ENCODE results near the gene IFITM5.
"Not testable (repeated sequence)": the region's sequence is repeated elsewhere in the genome, so short reads cannot be mapped to it uniquely, and the experiment has no call there.

Gene IFITM5

DNA sequence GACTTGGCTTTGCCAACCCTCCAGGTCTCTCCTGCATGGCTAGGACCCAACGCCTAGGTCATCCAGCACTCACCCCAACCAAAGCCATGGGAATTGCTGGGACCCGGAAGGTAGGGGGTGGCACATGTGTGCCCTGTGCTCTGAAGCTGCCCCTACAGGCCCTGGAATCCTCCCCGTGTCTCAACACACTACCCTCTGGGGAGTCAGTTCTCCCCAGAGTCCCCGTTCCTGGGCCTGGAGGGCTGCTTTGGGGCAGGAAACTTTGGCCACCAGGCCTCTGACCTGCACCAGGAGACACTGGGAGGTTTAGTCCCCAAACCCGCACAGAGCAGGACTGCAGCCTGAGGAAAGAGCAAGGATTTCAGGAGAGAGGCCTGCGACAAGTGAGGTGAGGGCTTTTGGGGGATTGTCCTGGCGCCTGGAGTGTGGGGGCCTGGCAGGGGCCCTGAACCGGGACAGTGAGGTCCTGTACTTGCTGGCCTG is 14.0 kb upstream of the IFITM5 start:
- DNase-seq (ENCODE audit: extremely low read depth in 1 of 2, low read depth in 1 of 2): no peak

DNA sequence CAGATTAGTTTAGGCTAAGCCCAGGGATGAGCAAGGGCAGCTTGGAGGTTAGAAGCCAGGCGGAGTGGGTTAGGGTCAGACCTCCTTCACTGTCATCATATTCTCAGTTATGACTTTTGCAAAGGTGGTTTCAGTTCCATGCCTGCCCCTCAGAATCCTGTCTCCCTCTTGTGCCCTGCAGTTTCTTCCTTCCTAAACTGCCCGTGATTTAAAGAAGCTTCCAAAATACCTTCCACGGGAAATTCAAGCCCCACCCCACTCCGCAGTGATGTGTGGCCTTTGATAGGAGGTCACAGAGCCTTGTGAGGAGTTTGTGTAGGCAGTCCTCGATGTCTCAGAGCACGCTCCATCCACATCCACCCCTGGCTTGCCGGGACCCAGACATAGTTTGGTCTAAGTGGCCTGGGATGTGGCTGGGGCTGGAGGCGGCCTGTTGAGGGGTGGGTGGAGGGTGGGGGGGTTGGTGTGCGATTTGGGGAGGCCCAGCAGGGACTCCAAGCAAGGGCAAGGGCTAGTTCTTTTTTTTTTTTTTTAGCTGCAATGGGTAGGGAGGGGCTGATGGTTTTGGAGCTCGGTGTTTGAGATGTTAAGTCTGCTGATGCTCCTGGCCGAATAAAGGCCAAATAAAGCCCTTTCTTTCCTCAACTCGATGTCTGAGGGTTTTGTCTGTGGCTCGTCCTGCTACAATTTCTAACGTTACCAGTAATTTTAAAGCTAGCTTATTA is 12.9 kb upstream of the IFITM5 start:
- DNase-seq (ENCODE audit: extremely low read depth in 1 of 2, low read depth in 1 of 2): no peak

DNA sequence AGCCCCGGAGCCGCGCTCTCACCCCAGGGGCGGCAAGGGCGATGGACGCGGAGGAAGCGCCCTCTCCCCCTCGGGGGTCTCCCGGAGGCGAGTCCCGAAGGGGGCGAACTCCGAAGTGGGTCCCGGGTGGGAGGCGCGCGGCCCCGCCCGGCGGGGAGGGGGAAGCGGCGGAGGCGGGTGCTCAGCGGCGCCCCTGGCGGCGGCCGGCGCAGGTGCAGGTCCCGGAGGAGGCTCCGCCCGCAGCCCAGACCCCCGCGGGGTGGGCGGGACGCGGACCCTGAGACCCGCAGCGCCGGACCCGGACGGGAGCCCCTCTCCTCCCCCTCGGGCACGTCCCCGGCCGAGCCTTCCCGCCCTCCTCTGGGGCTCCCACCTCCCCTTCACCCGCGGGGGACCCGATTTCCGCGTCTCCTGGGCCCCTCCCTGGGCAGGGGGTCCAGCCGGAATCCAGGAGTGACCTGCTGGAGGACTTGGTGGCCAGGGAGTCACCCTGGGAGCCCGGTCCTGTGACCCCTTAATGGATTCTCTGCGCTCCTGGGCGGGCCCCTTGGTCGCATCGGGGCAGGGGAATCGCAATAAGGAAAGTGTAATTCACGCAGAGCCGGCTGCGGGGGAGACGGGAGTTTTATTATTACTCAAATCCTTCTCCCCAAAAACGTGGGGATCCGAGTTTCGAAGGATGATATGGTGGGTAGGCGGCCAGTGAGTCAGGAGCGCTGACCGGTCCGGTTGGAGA is 11.9 kb upstream of the IFITM5 start:
- not testable (repeated sequence) for DNase-seq (ENCODE audit: extremely low read depth in 1 of 2, low read depth in 1 of 2)

DNA sequence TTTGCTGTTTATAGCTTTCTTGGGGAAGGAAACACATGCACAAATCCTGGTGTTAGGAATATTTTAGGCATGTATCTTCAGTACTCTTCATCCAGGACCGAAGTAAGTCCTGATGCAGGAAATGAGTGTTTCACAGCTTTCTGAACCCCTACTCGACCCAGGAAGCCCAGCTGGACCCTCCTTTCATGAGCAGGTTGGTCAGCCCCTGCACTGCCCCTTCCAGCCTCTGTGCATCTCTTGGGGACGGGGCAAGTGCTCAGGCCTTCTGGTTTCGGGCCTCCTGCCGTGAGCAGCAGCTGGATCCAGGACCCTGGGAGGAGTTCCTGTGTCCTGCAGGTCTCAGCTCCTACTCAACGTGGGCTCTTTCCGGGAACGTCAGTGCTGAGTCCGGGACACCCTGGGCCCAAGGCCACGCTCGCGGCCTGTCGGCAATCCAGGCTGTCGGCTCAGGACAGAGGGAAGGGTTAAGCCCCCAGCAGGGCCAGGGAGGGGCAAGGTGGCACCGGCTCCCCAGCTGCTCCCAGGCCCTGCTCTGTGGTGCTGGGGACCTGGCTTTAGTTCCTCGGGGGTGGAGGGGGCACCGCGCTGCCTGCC is 10.8 kb upstream of the IFITM5 start:
- not testable (repeated sequence) for DNase-seq (ENCODE audit: extremely low read depth in 1 of 2, low read depth in 1 of 2)

DNA sequence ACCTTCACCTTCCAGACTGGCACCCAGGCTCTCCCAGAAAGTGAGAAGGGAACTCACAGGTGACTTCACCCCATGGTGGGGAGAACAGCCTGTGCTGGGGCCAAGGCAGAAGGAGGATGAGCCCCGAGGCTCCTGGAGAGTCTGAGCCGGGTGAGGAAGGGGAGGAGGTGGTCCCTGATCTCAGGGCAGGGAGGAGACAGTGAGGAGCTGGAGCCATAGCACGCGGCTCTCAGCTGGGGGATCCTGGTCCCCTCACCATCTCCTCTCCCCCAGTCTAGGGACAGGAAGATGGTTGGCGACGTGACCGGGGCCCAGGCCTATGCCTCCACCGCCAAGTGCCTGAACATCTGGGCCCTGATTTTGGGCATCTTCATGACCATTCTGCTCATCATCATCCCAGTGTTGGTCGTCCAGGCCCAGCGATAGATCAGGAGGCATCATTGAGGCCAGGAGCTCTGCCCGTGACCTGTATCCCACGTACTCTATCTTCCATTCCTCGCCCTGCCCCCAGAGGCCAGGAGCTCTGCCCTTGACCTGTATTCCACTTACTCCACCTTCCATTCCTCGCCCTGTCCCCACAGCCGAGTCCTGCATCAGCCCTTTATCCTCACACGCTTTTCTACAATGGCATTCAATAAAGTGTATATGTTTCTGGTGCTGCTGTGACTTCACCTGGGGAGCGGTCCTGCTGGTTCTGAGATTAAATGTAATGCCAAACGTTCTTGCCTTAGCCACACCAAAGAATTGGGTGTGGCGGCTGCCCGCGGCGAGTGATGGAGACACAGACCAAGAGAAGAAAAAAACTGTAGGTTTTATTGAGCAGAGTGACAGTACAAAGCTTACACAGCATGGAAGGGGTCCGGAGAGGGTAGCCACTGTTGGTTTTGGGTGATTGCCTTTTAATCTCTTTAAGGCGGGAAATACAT is 9.7 kb upstream of the IFITM5 start:
- not testable (repeated sequence) for DNase-seq (ENCODE audit: extremely low read depth in 1 of 2, low read depth in 1 of 2)

DNA sequence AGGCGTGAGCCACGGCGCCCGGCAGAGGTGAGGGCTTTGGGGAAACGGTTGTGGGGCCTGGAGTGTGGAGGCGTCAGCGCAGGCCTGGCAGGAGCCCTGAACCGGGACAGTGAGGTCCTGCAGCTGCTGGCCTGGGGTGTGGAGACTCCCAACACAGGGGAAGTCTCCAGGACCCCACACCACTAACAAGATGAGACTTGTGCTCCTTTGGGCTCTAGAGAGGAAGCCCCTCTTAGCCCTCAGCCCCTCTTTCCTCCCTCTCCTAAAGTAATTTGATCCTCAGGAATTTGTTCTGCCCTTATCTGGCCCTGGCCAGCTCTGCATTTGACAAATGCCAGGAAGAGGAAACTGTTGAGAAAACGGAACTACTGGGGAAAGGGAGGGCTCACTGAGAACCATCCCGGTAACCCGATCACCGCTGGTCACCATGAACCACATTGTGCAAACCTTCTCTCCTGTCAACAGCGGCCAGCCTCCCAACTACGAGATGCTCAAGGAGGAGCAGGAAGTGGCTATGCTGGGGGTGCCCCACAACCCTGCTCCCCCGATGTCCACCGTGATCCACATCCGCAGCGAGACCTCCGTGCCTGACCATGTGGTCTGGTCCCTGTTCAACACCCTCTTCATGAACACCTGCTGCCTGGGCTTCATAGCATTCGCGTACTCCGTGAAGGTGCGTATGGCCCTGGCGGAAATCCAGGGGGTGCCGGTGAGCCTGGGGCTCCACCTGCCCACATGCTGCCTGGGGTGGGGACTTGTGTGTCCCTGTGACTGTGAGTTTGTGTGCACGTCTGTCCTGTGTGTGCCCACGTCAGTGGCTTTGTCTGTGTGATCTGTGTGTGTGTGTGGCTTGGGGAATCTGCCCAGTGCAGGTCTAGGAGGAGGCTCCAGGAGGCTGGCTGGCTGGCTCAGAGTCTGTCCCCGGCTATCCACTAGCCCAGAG is 8.7 kb upstream of the IFITM5 start, which contains the start of gene IFITM2:
Gene IFITM2 (plus strand): TSS at position 51 of the 943 bp plus-strand sequence. CDS start 377 bp downstream, at position 428.
- DNase-seq (ENCODE audit: extremely low read depth in 1 of 2, low read depth in 1 of 2): not testable (repeated sequence)

DNA sequence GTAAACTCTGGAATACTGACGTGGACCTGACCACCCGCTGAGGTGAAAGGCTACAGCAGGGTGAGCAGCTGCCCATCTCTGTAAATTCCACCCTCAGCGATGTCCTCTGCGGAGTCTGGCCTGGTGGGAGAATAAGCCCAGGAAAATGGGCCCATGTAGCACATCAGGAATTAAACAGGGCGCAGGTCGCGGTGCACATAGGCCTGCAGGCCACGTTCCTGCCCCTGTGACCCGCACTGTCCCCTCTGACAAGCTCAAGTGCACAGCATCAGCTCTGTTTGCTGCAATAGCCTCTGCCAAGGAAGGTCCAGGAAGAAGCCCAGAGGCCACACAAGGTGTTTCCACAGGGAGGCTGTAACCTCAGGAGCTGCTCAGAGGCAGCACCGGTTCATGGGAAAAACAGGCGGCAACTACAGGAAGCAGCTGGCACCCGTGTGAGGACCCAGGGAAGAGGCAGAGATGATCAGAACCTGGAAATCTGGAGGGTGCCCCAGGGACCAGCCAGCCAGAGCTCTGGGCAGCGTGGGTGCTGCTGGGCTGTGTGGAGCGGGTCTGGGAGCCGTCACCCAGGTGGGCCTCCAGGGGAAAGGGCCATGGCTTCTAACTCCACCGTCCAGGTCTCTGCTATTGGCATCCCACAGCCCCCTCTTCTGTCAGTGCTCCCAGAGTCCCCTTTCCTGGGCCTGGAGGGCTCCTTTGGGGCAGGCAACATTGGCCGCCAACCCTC is 7.5 kb upstream of the IFITM5 start:
- no peak for DNase-seq (ENCODE audit: extremely low read depth in 1 of 2, low read depth in 1 of 2)

DNA sequence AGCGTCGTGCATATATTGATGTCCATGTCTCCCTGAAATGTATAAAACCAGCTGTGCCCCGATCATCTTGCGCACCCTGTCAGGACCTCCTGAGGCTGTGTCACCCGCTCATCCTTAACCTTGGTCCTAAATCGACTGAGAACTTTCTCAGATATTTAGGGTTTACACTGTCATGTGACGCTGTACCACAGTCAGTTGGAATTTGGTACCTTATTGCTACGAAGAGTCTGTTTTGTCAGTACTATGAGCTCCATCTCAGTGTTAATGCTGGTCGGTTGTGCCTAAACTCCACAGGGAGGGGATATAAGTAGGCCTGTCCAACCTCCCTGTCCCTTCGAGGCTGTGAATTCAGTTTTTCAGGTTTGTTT is 6.5 kb upstream of the IFITM5 start:
- DNase-seq (ENCODE audit: extremely low read depth in 1 of 2, low read depth in 1 of 2): no peak

DNA sequence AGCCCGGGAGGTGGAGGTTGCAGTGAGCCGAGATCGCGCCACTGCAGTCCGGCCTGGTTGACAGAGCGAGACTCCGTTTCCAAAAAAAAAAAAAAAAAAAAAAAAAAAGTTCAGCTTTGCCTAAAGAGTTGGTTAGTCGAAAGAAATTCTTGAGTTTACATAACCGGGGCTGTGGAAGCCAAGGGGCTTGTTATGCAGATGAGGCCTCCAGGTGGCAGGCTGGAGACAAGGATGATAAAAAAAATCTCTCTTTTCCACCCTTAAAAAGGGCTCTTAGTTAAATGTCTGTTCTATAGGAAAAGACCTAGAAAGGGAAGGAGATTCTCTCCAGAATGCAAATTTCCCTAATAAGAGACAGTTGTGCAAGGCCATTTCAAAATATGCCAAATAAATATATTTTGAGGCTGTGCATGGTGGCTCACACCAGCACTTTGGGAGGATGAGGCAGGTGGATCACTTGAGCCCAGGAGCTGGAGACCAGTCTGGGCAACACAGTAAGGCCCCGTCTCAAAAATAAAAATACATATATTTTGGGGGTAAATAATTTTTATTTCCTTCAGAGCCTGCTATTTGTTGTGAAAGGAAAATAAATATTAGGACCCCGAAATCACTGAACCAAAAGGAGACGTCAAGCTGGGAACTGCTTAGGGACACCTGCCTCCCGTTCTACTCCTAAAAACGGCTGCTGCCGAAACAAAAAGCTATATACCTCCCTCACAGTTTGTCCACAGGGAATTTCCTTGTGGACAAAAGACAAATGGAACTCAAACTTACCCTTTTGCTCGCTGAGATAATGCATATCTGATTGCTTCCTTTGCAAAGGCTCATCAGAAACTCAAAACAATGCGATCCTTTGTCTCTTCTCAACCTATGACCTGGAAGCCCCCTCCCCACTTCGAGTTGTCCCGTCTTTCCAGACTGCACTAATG is 5.9 kb upstream of the IFITM5 start:
- no peak for DNase-seq (ENCODE audit: extremely low read depth in 1 of 2, low read depth in 1 of 2)

DNA sequence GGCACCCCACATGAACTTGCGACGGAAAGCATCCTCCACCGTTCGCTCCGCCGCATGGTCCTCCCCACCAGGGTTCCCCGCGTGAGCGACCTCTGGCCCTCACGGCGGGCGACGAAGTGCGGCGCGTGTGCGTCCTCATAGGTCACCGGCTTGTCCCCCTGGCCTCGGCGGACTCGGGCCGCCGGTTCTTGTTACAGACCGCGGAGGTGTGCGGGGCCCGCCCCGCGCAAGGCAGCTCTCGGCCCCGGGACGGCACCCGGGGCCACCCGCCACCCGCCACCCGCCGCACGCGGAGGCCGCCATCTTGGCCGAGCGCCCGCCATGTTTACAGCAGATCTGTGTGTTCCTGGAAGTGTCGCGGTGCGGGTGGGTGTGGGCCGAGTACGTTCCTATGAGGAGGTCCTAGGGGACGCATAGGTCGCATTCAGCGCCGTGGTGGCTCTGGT is 4.8 kb upstream of the IFITM5 start:
- no peak for DNase-seq (ENCODE audit: extremely low read depth in 1 of 2, low read depth in 1 of 2)

DNA sequence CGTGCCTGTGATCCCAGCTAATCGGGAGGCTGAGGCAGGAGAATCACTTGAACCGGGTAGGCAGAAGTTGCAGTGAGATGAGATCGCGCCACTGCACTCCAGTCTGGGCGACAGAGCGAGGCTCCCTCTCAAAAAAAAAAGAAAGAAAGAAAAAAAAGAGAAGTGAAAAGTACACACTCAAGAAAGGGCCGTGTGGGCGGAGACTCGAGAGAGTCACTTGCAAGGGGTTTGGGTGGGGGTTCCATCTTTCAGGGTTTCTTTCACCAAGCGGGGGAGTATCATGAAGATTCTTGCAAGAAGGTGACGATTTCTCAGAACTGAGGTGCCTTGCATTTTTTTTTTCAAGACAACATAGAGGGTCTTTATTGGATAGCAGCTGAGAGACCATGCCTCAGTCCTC is 4.0 kb upstream of the IFITM5 start:
- DNase-seq (ENCODE audit: extremely low read depth in 1 of 2, low read depth in 1 of 2): no peak

DNA sequence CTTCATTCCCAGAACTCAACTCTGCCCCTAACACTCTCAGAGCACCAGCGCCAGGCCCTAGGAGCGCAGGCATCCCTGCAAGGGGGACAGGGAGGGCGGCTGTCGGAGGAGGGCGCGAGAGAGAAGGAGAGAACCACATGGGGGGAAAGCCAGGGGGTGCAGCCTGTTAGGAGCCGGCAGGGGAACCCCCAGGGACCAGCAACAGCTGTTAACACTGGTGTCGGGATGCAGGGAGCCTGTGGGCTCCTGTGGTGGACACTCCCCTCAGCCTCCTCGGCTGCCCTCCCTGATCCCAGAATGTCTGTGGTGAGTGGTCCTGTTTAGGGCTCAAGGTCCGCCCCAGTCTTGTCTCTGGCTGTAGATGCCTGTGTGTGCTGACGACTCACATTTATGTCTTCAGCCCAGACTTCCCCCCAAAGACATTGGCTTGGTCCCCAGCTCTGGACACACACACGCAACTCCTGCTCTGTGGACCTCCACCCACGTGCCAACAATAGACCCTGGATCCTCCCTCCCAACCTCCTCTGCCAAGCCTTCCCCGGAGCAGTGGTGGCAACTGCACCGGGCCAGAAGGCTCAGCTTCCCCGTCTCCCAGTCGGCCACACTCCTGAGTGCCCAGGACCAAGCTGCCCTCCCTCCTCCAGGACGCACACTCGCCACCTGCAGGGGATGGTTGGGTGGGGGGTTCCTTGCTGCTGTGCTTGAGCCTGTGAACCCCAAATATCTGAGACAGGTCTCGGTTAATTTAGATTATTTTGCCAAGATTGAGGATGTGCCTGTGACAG is 817 bp upstream of the IFITM5 start:
- DNase-seq (ENCODE audit: extremely low read depth in 1 of 2, low read depth in 1 of 2): peak in 1 of 2 donors; percentile 50

DNA sequence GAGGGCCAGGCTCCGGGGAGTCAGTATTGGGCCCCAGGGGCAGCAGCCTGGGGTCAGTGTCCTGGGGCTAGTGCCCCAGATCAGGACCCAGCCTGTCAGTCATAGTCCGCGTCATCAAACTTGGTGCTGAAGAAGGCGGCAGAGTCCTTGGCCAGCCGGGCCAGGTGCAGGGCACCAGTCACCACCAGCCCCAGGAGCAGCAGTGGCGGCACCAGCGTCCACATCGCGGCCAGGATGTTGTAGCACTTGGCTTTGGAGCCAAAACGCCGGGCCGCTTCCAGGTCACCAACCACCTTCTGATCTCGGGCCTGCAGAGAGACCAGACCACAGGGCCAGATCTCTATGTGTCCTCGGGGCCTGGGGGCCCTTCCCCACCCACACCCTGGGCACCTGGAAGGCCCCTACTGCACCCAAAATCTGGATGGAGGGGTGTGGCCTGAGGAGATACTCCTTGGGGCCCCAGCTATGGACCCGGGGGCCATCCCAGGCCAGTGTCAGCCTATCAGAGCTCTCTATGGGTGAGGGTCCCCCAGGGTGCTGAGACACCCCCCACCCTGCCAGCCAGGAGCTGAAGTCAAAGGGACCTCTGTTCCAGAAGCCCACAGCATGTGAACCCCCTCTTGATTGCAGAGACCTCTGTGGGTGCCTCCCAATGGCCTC is 790 bp downstream of the IFITM5 start:
- no peak for DNase-seq (ENCODE audit: extremely low read depth in 1 of 2, low read depth in 1 of 2)

DNA sequence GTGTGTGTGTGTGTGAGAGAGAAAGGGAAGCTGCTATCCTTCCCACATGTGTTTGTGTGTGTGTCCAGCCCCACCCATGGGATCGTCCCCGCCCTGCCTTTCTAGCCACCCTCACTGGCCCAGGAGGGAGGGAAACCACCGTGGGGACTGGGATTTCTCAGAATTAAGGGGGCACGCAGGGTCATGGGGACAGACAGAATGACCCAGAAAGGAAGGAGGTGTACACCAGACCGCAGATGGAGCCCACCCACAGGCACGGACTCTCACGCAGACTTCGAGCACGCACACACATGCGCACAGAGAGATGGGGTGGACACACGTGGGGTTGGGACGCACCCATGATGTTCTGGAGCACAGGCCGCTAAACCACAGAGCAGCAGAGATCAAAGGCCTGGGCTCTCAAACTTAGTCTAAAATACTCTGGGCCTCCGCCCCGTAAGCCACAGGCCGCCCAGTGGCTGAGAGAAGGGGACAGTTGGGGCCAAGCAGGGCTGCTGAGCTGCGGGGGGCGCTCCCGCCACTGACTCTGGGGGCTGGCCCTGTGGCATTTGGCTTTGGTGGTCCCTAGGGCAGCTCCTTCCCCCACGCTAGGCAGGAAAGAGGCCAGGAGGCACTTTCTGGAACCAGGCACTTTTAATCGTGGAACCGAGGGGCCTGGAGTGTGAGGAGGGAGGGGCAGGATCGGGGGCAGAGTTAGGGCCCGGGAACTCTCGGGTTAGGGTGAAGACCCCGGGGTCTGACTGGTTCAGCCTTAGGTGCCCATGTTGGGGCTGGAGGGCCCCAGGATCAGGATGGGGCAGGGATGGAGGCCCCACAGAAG is 1.5 kb downstream of the IFITM5 start:
- no peak for DNase-seq (ENCODE audit: extremely low read depth in 1 of 2, low read depth in 1 of 2)

DNA sequence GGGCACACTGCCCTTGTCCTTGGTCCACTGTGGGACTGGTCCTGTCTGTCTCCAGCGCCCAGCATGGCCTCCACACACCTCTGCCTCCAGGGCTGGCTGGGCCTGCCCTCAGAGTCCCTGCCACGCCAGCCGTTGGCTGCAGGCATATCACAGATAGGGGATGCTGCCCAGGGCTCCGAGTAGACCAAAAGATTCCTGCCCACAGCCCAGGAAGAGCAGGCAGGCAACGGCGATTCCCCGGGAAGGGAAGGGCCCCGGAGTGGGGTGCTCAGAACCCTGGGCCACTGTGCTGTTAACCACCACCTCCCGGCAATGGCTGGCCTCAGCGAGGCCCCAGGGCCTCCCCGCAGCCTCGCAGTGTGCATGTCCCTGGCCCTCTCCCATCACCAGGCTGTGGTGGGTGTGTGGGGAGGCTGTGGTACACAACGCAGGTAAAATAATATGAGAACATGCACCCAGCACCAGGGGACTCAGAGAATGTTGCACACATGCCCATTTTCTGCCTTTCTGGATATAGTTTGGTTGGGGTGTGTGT is 2.2 kb downstream of the IFITM5 start:
- no peak for DNase-seq (ENCODE audit: extremely low read depth in 1 of 2, low read depth in 1 of 2)
